ENCODE data around the gene GAMT.

The GAMT gene

GRCh38 chr19:1362387-1363257, 38.7 kb downstream of the GAMT start:
- DNase-seq = no peak

- no peak for DNase-seq
These were observed 39.5 kb downstream of the GAMT start for GRCh38 chr19:1361601-1362386.

GRCh38 chr19:1360818-1361461, 40.4 kb downstream of the GAMT start:
- DNase-seq = no peak

- no peak for DNase-seq
These were observed 41.1 kb downstream of the GAMT start for GRCh38 chr19:1360126-1360817.

- DNase-seq = no peak
These were observed 43.7 kb downstream of the GAMT start for GRCh38 chr19:1357531-1358109.

GRCh38 chr19:1356508-1356865, 44.9 kb downstream of the GAMT start:
- DNase-seq = no peak

GRCh38 chr19:1355568-1356507, 45.5 kb downstream of the GAMT start:
- DNase-seq = no peak

- peak in 1 of 2 donors; percentile 33 for DNase-seq
These were observed 46.3 kb downstream of the GAMT start for GRCh38 chr19:1354970-1355567.

GRCh38 chr19:1353144-1353543, 48.2 kb downstream of the GAMT start:
- DNase-seq = no peak

GRCh38 chr19:1351381-1351851, 49.9 kb downstream of the GAMT start:
- DNase-seq = no peak

- no peak for DNase-seq
These were observed 50.5 kb downstream of the GAMT start for GRCh38 chr19:1350867-1351266.

- no peak for DNase-seq
These were observed 52.1 kb downstream of the GAMT start for GRCh38 chr19:1349211-1349610.
